GM12872 (cell line): Measurements from ENCODE around the gene HOOK1.
A peak's percentile ranks its signal among the peaks of the same experiment; 100 is the strongest.

Experiments
- TF ChIP-seq, protein P1 (sequence below): IDR thresholded peaks from 3 replicates; pipeline ENCODE4 v1.5.1; 2011; ENCODE audit warnings: low read depth, mild to moderate bottlenecking, low read length, moderate library complexity; ENCODE audit not compliant: insufficient read depth

HOOK1 gene

DNA sequence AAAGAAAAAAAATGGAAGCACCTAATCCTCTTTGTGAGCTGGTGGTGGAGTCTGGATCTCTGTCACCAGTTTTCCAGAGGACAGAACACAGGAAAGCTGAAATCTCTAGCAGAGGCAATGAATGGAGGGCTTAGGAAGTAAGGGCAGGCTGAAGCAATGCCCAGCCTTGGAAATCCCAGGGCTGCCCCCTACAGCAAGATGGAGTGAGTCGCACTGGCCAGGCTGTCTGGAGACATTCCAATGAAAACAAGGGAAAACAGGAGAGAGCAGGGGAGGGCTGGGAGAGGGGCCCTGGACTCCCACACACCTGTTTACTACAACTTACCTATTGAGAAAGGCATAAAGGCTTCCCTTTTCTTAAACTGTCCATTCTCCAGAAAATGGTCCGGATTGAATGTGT is 85.9 kb downstream of the HOOK1 start:
- TF ChIP-seq, protein P1, sequence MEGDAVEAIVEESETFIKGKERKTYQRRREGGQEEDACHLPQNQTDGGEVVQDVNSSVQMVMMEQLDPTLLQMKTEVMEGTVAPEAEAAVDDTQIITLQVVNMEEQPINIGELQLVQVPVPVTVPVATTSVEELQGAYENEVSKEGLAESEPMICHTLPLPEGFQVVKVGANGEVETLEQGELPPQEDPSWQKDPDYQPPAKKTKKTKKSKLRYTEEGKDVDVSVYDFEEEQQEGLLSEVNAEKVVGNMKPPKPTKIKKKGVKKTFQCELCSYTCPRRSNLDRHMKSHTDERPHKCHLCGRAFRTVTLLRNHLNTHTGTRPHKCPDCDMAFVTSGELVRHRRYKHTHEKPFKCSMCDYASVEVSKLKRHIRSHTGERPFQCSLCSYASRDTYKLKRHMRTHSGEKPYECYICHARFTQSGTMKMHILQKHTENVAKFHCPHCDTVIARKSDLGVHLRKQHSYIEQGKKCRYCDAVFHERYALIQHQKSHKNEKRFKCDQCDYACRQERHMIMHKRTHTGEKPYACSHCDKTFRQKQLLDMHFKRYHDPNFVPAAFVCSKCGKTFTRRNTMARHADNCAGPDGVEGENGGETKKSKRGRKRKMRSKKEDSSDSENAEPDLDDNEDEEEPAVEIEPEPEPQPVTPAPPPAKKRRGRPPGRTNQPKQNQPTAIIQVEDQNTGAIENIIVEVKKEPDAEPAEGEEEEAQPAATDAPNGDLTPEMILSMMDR, result no peak

GRCh38 chr1:59901770-59902388 is 87.1 kb downstream of the HOOK1 start:
- TF ChIP-seq, protein P1, result no peak

GRCh38 chr1:59903141-59903754 is 88.5 kb downstream of the HOOK1 start:
- TF ChIP-seq, protein P1, result peak; percentile 73

- TF ChIP-seq, protein P1, result no peak
Observed at GRCh38 chr1:59906931-59907330, 92.2 kb downstream of the HOOK1 start.

GRCh38 chr1:59908084-59908483 is 93.3 kb downstream of the HOOK1 start:
- TF ChIP-seq, protein P1, result no peak

DNA sequence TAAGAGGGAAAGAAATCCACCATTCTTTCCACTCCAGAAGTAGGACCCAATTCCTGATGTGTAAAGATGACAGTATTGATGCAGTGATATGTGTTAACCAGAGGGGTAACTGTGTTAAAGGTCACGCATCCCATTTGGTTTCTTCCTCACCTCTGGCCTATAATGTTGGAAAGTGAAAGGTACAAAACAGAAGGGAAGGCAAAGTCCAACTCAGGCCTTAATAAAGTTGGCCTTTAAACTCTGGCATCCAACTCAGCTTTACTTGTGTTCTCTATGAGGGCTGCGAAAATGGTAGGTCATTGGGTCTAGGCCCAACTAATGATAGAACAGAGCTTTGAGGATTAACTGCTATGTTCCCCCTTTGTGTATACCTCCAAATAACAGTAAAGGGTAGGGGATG is 93.9 kb downstream of the HOOK1 start:
- TF ChIP-seq, protein P1, result no peak

DNA sequence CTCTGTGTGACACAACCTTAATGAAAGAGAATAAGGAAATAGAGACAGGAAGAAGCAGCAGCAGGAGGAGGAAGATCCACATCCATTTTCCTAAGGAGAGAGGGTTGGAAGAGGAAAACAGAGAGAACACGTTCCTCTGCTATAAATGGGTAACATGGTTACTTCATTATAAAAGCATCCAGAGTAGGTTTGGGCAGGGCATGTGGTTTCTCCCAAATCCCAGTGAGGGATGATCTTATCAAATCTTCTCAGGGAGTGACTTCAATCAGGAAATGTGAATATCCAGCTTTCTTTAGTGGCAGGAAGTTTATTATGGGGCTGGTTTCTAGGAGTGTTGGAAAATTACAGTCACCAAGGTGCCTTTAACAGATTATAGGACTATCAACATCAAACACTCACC is 100.8 kb downstream of the HOOK1 start:
- TF ChIP-seq, protein P1, result no peak
